HCT116 (cell line): ENCODE measurements around the gene LBR. TPM values are rescaled to one million over a fixed set of nuclear protein-coding genes. Genes with fewer than 3 reads are reported as not detected.

ENCODE experiments used
- ATAC-seq: fragments of 200-7000 bp; cut with Tn5 transposase; 2 replicates; pipeline ENCODE4 v1.9.1; 2020; ENCODE audit warnings: mild to moderate bottlenecking, moderate library complexity
- BruUV-seq: library from RNA; stranded (reverse); fragments of 400-500 nt; replicated peaks from 2 replicates; lab custom pipeline; 2021; lab: Mats Ljungman, UMichigan
- CTCF ChIA-PET: fragments of 300-600 bp; sonication (Branson Sonifier 250); formaldehyde crosslinking; loops from one replicate; lab custom pipeline; 2021; ENCODE audit warnings: antibody characterized with exemption; lab: Charles Lee
- POLR2A ChIA-PET: fragments of 300-600, 350-600 bp; sonication (Branson Sonifier 250); formaldehyde crosslinking; loops from one replicate; lab custom pipeline; 2021; ENCODE audit warnings: antibody characterized with exemption; lab: Charles Lee
- RAD21 ChIA-PET, 2 experiments: fragments of 300-600 bp; sonication (Branson Sonifier 250); formaldehyde crosslinking; loops; one replicate each; lab custom pipeline; 2023; ENCODE audit warnings: low total read pairs in 2 of 2; ENCODE audit not compliant: uncharacterized antibody in 2 of 2, unreplicated experiment in 2 of 2, low non-redundant PET in 1 of 2; lab: Charles Lee
- DNase-seq: peaks from one replicate; pipeline ENCODE4 v3.0.0-alpha.2; 2010; ENCODE audit warnings: low read depth, low spot score
- H2AFZ ChIP-seq: fragments of 200-600 bp; shearing (Covaris generic), sonication (generic); 2 replicates; pipeline ENCODE4 v1.6.1; 2017; ENCODE audit warnings: low read depth, mixed run types, mixed read lengths, antibody characterized with exemption, low read length; ENCODE audit not compliant: poor library complexity, severe bottlenecking
- H3K27ac ChIP-seq: 2 replicates; pipeline ENCODE4 v1.5.1; 2012; ENCODE audit warnings: low read depth, low read length
- H3K27me3 ChIP-seq: fragments of 200-600 bp; sonication (generic); 2 replicates; pipeline ENCODE4 v1.6.1; 2016; ENCODE audit warnings: mixed run types, low read length, mixed read lengths; ENCODE audit not compliant: insufficient read depth
- H3K36me3 ChIP-seq, 2 experiments: fragments of 200-500 bp in 1 of 2; fragments of 200-600 bp in 1 of 2; sonication (Bioruptor generic) in 1 of 2; sonication (generic) in 1 of 2; 2 replicates each; pipeline versions ENCODE4 v1.5.1 to v1.6.1; 2014 to 2016; ENCODE audit warnings: low read length in 2 of 2, inconsistent platforms in 1 of 2, mixed read lengths in 1 of 2, mixed run types in 1 of 2; ENCODE audit not compliant: insufficient read depth in 2 of 2, control insufficient read depth in 1 of 2
- H3K4me1 ChIP-seq, 2 experiments: fragments of 200-600 bp in 1 of 2; sonication (generic) in 1 of 2; 2 replicates each; pipeline versions ENCODE4 v1.5.1 to v1.6.1; 2012 to 2017; ENCODE audit warnings: low read length in 2 of 2, inconsistent platforms in 1 of 2, mild to moderate bottlenecking in 1 of 2, mixed read lengths in 1 of 2, mixed run types in 1 of 2, moderate library complexity in 1 of 2; ENCODE audit not compliant: insufficient read depth in 2 of 2, control insufficient read depth in 1 of 2
- H3K4me2 ChIP-seq: fragments of 200-600 bp; sonication (generic); 2 replicates; pipeline ENCODE4 v1.6.1; 2017; ENCODE audit warnings: mixed run types, low read length, mixed read lengths
- H3K4me3 ChIP-seq, 2 experiments: fragments of 200-600 bp in 1 of 2; sonication (generic) in 1 of 2; replicated peaks in 1 of 2; 2 replicates each; pipeline ENCODE4 v1.5.1; 2011 to 2016; ENCODE audit warnings: low read length in 2 of 2, control low read depth in 1 of 2, low read depth in 1 of 2, mild to moderate bottlenecking in 1 of 2, mixed read lengths in 1 of 2, mixed run types in 1 of 2
- H3K79me2 ChIP-seq: fragments of 200-600 bp; sonication (generic); 2 replicates; pipeline ENCODE4 v1.6.1; 2017; ENCODE audit warnings: mild to moderate bottlenecking, mixed run types, low read length, moderate library complexity, mixed read lengths; ENCODE audit not compliant: insufficient read depth
- H3K9ac ChIP-seq: fragments of 200-600 bp; sonication (generic); 2 replicates; pipeline ENCODE4 v1.6.1; 2016; ENCODE audit warnings: low read length, mixed read lengths
- H3K9me2 ChIP-seq: fragments of 200-600 bp; sonication (generic), shearing (Covaris generic); 2 replicates; pipeline ENCODE4 v1.6.1; 2017; ENCODE audit warnings: mixed run types, mild to moderate bottlenecking, moderate library complexity; ENCODE audit not compliant: insufficient read depth
- H3K9me3 ChIP-seq, 2 experiments: fragments of 200-500 bp in 1 of 2; fragments of 200-600 bp in 1 of 2; sonication (Bioruptor generic) in 1 of 2; sonication (generic) in 1 of 2; 2 replicates each; pipeline ENCODE4 v1.6.1; 2014 to 2017; ENCODE audit warnings: low read length in 2 of 2, mixed read lengths in 2 of 2, inconsistent platforms in 1 of 2, low read depth in 1 of 2, mild to moderate bottlenecking in 1 of 2, mixed run types in 1 of 2, moderate library complexity in 1 of 2; ENCODE audit not compliant: control insufficient read depth in 1 of 2, insufficient read depth in 1 of 2
- H4K20me1 ChIP-seq: fragments of 200-600 bp; sonication (generic), shearing (Covaris generic); 2 replicates; pipeline ENCODE4 v1.6.1; 2017; ENCODE audit warnings: mixed run types, mild to moderate bottlenecking, moderate library complexity; ENCODE audit not compliant: insufficient read depth
- ATF3 ChIP-seq: IDR thresholded peaks from 2 replicates; pipeline ENCODE4 v1.6.1; 2012
- CBX3 ChIP-seq: IDR thresholded peaks from 2 replicates; pipeline ENCODE4 v1.6.1; 2012; ENCODE audit warnings: low read depth
- EGR1 ChIP-seq: IDR thresholded peaks from 2 replicates; pipeline ENCODE4 v1.6.1; 2012; ENCODE audit warnings: low read depth
- EZH2 ChIP-seq: fragments of 200-600 bp; sonication (generic); IDR thresholded peaks from 2 replicates; pipeline ENCODE4 v1.6.1; 2017; ENCODE audit warnings: antibody characterized with exemption, mixed run types
- EZH2phosphoT487 ChIP-seq: fragments of 200-600 bp; IDR thresholded peaks from 2 replicates; pipeline ENCODE4 v1.6.1; 2018; ENCODE audit warnings: antibody characterized with exemption, borderline replicate concordance
- JUND ChIP-seq: IDR thresholded peaks from 2 replicates; pipeline ENCODE4 v1.6.1; 2012
- POLR2AphosphoS5 ChIP-seq: IDR thresholded peaks from 2 replicates; pipeline ENCODE4 v1.6.1; 2011; ENCODE audit warnings: mild to moderate bottlenecking, low read depth, low read length, moderate library complexity
- RAD21 ChIP-seq: IDR thresholded peaks from 2 replicates; pipeline ENCODE4 v1.6.1; 2012; ENCODE audit warnings: low read depth, mild to moderate bottlenecking
- REST ChIP-seq: IDR thresholded peaks from 2 replicates; pipeline ENCODE4 v1.6.1; 2012; ENCODE audit warnings: low read depth
- SP1 ChIP-seq: IDR thresholded peaks from 2 replicates; pipeline ENCODE4 v1.6.1; 2012; ENCODE audit warnings: low read depth
- SRF ChIP-seq: IDR thresholded peaks from 2 replicates; pipeline ENCODE4 v1.6.1; 2012; ENCODE audit warnings: low read depth
- TCF7L2 ChIP-seq: IDR thresholded peaks from 2 replicates; pipeline ENCODE4 v1.7.0; 2011; ENCODE audit warnings: borderline replicate concordance, inconsistent platforms; ENCODE audit not compliant: insufficient read depth, insufficient read length; ENCODE audit errors: extremely low read depth
- ZBTB33 ChIP-seq: IDR thresholded peaks from 2 replicates; pipeline ENCODE4 v1.6.1; 2011; ENCODE audit warnings: mild to moderate bottlenecking, low read length, moderate library complexity; ENCODE audit not compliant: insufficient replicate concordance; ENCODE audit errors: extremely low read depth
- ZFX ChIP-seq: fragments of 450-650 bp; IDR thresholded peaks from 2 replicates; pipeline ENCODE4 v1.6.1; 2017
- ZNF274 ChIP-seq: fragments of 200-500 bp; sonication (Bioruptor generic); IDR thresholded peaks from 2 replicates; pipeline ENCODE4 v1.6.1; 2014; ENCODE audit warnings: mild to moderate bottlenecking, low read depth, low read length, inconsistent platforms
- intact Hi-C: fragments of 100-400 bp; cut with micrococcal nuclease; formaldehyde crosslinking; loops from 2 replicates; pipeline ENCODE4 v1.10.0; 2022
- total RNA-seq: library from RNA; stranded (reverse); gene quantifications from one replicate; pipeline ENCODE4 v1.2.1, GENCODE V29; 2021; ENCODE audit not compliant: unreplicated experiment

LBR gene
- total RNA-seq, 1 experiment from 2014 or later: 97.4 TPM

- ATAC-seq (no peak), DNase-seq (no peak)
- H3K4me3 ChIP-seq: no peak overlapping the region
- H3K79me2 ChIP-seq: no peaks in the 10 kb centered on the region
- peaks cover 37 to 82% of the 10 kb centered on the region in 2 experiments for H3K4me1 ChIP-seq
- no peaks in the 10 kb centered on the region for H3K9me3 ChIP-seq
- no TSS peak for BruUV-seq
- no peaks in the 10 kb centered on the region for H4K20me1 ChIP-seq
- intact Hi-C loops: no loop called here
- no peaks in the 10 kb centered on the region for H3K36me3 ChIP-seq
- H3K9me2 ChIP-seq: no peaks in the 10 kb centered on the region
- ChIA-PET RAD21 (no interaction called here), POLR2A (no interaction called here), CTCF (interaction anchor here (1.4 to 1.9 kb wide), 2 partner anchors 8 to 27 kb away, joined by 3 to 7 read pairs; no protein-coding TSS in a partner anchor)
- TF ChIP-seq ZBTB33 (no peak), EZH2phosphoT487 (no peak), EGR1 (no peak), SRF (no peak), EZH2 (no peak), RAD21 (no peak), SP1 (no peak), JUND (no peak), CBX3 (no peak), ZNF274 (no peak), ZFX (no peak), ATF3 (no peak), POLR2AphosphoS5 (no peak), TCF7L2 (no peak), REST (no peak)
- no peak overlapping the region for H2AFZ ChIP-seq
- H3K27me3 ChIP-seq: no peaks in the 10 kb centered on the region
- H3K4me2 ChIP-seq: 0 out of 2 replicates have a peak overlapping the region, but pooled peaks have one; percentile 75
- H3K27ac ChIP-seq: no peak overlapping the region
- H3K9ac ChIP-seq: no peak overlapping the region
These were observed 20.4 kb upstream of the LBR start for GRCh38 chr1:225448146-225448805.
